GM12801 (cell line): ENCODE results near the gene BBX.

Experiments used
- CTCF ChIP-seq: IDR thresholded peaks from one replicate; pipeline ENCODE4 v1.5.1; 2011; ENCODE audit warnings: control low read depth; ENCODE audit not compliant: insufficient read length; ENCODE audit errors: extremely low read depth

BBX gene

GRCh38 chr3:107824822-107825371 lies 302.1 kb downstream of the BBX start:
- no peak for TF ChIP-seq CTCF

- TF ChIP-seq CTCF: no peak
Observed at GRCh38 chr3:107825556-107825955, 302.8 kb downstream of the BBX start.

GRCh38 chr3:107826727-107827126 lies 304.0 kb downstream of the BBX start:
- TF ChIP-seq CTCF: no peak

GRCh38 chr3:107829185-107829584 lies 306.4 kb downstream of the BBX start:
- TF ChIP-seq CTCF: no peak

- no peak for TF ChIP-seq CTCF
Observed at GRCh38 chr3:107831590-107831989, 308.8 kb downstream of the BBX start.

- TF ChIP-seq CTCF: no peak
Observed at GRCh38 chr3:107833043-107833442, 310.3 kb downstream of the BBX start.

GRCh38 chr3:107833722-107834416 lies 311.1 kb downstream of the BBX start:
- no peak for TF ChIP-seq CTCF
